Activated T-cell treated with anti-CD3 and anti-CD28 coated beads, Interleukin-2, amount 50 U/mL, for 72 hours (primary cell): ENCODE measurements around the gene ZGPAT. TPM values are rescaled to one million over a fixed set of nuclear protein-coding genes. Genes with fewer than 3 reads are reported as not detected.

Experiments used
- ATAC-seq, 2 donors: fragments of 150-1000 bp; cut with Tn5 transposase; replicated peaks in 1 of 2; 2 replicates each; pipeline ENCODE4 v1.10.0; 2021; ENCODE audit warnings: moderate library complexity in 2 of 2, mild to moderate bottlenecking in 1 of 2
- DNase-seq, 2 donors: peaks; one replicate each; pipeline ENCODE4 v3.0.0; 2021 to 2022; ENCODE audit warnings: mixed read lengths in 1 of 2
- H3K27ac Mint-ChIP-seq: one replicate; pipeline ENCODE4 v1.8.0; 2022; ENCODE audit warnings: mild to moderate bottlenecking, moderate library complexity, mixed read lengths
- H3K27me3 Mint-ChIP-seq: one replicate; pipeline ENCODE4 v1.8.0; 2022; ENCODE audit warnings: low read depth, mixed read lengths
- H3K36me3 Mint-ChIP-seq, 2 donors: one replicate each; pipeline ENCODE4 v1.8.0; 2022; ENCODE audit warnings: mixed read lengths in 2 of 2, mild to moderate bottlenecking in 1 of 2; ENCODE audit not compliant: insufficient read depth in 2 of 2
- H3K4me1 Mint-ChIP-seq: one replicate; pipeline ENCODE4 v1.8.0; 2022; ENCODE audit warnings: low read depth, mixed read lengths
- H3K4me3 Mint-ChIP-seq, 2 donors: one replicate each; pipeline ENCODE4 v1.8.0; 2022; ENCODE audit warnings: mild to moderate bottlenecking in 2 of 2, mixed read lengths in 2 of 2, moderate library complexity in 2 of 2
- H3K9me3 Mint-ChIP-seq, 2 donors: one replicate each; pipeline ENCODE4 v1.8.0; 2022; ENCODE audit warnings: mixed read lengths in 2 of 2
- total RNA-seq, 2 donors: library from RNA; stranded (reverse); gene quantifications; one replicate each; pipeline ENCODE4 v1.2.3, GENCODE V29; 2022

The ZGPAT gene
- total RNA-seq, 2 donors from 2014 or later = 24.3 to 28.0 TPM

DNA sequence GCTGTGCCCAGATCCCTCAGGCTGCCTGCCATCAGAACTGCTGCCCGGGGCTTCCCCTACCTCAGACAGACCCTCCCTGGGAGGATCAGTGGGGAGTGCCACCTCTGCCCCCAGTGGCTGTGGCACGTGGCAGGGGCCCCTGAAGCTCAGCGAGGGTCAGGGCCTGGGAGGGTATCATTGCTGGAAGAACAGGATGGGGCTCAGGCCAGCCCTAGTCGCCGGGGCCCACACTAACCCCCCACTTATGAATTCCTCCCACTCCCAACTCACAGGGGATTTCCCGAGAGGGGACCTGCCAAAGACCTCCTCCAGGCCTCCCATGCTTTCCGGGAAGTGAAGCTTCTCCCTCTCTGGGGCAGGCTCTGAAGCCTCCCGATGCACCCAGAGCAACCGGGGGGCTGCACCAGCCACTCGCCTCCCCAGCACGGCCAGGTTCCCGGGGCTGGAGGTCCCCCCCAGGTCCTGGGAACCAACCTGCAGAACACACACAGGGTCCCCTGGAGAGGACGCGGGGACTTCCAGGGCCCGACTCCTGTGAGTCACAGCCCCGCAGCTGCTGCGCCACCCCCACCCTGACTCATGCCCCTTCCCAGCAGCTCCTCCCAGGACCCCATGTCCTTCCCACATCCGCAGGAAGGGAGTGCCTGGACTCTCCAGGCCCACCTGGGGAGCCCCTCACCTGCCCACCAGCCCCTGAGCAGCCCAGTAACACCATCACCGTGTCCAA is 8.9 kb upstream of the ZGPAT start:
- Mint-ChIP-seq H3K27ac (no peak overlapping the region), H3K36me3 (no peaks in the 10 kb centered on the region), H3K4me1 (peaks cover 12% of the 10 kb centered on the region), H3K27me3 (no peaks in the 10 kb centered on the region), H3K4me3 (peak overlapping the region; percentile 59 to 82), H3K9me3 (no peaks in the 10 kb centered on the region)
- ATAC-seq = peak; percentile 59 to 84
- peak; percentile 60 to 67 for DNase-seq

DNA sequence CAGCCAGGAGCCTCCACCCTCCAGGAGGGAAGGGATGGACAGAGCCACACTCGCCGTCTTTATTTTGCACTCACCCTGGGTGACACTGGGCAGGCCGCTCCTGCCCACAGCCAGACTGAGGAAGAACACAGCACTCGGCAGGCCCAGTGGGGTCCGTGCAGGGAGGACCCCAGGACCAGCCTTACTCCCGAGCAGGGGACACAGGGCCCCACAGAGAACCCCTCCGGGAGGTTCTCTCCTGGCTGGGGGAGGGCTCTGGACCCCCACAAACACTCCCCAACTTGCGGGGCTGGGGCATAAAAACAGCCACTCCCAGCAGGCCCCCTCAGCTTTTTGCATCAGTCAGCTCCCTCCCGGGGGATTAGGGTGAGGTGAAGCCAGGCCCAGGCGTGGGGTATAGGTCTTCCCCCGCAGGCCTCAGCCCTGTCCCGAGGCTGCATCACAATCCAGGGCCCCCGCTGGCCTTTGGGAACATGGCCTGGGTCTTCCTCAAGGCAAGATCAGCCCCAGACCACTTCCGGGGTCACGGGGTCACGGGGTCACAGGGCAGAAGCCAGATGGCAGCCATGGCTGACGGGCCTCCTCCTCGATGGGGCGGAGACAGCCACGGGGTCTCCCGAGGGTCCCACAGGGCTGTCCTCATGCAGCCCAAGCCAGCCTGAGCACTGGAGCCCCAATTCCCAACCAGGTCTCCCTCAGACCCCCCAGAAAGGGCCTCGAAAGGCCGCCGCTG is 8.2 kb upstream of the ZGPAT start:
- Mint-ChIP-seq H3K4me3 (peak overlapping the region in 1 of 2 donors; percentile 59), H3K4me1 (peaks cover 12% of the 10 kb centered on the region), H3K27ac (peak overlapping the region; percentile 73), H3K27me3 (no peaks in the 10 kb centered on the region), H3K36me3 (no peaks in the 10 kb centered on the region), H3K9me3 (no peaks in the 10 kb centered on the region)
- ATAC-seq (no peak), DNase-seq (no peak)

- ATAC-seq (no peak), DNase-seq (no peak)
- Mint-ChIP-seq H3K4me1 (peaks cover 12% of the 10 kb centered on the region), H3K4me3 (no peak overlapping the region), H3K27ac (peak overlapping the region; percentile 73), H3K9me3 (no peaks in the 10 kb centered on the region), H3K36me3 (peaks cover 1 to 3% of the 10 kb centered on the region in 2 donors), H3K27me3 (no peaks in the 10 kb centered on the region)
These were observed 7.4 kb upstream of the ZGPAT start for GRCh38 chr20:63700199-63701050.

DNA sequence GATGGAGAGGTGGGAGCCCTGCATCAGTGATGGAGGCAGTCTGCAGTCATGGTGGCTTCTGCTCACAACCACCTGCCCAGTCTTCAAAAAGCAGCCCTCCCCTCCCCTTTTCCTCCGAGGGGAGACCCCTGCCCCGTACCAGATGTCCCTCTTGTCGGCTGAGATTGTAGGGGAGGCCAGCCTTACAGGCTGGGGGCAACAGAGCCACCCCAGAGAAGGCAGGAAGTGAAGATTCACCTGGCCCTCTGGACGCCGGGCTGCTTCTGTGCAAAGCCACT is 6.8 kb upstream of the ZGPAT start:
- Mint-ChIP-seq H3K27me3 (no peaks in the 10 kb centered on the region), H3K4me3 (no peak overlapping the region), H3K36me3 (peaks cover 1 to 4% of the 10 kb centered on the region in 2 donors), H3K27ac (peak overlapping the region; percentile 57), H3K4me1 (peaks cover 12% of the 10 kb centered on the region), H3K9me3 (no peaks in the 10 kb centered on the region)
- no peak for ATAC-seq
- DNase-seq = no peak

DNA sequence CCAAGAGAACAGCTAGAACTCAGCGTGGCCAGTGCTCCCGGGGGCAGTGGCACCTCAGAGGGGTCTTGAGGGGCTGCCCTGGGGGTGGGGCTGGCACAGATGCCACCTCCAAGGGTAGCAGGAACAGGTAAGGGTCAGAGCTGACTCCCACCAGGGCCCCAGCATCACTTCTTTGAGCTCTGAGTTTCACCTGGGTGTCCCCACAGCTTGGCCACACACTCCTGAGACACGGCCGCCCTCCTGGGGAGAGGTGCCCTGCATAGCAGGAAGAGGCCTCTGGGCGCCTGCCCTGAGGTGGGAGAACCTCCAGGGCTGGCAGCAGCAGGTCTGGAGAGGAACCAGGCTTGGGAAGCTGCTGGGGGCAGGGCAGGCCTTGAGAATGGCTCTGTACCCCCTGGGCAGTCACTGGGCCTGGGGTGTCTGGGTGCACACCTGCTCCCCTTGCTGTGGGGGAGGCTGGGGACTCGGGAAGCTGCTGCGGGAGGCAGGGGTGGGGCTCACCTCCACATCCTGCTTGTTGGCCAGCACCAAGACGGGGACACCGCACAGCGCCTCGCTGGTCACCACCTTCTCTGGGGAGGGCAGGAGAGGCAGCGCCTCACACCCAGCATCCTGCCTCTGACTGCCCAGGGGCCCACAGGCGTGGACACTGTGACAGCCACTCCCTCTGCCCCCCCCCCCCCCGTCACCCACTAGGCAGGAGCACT is 6.4 kb upstream of the ZGPAT start:
- Mint-ChIP-seq H3K4me1 (peaks cover 12% of the 10 kb centered on the region), H3K9me3 (no peaks in the 10 kb centered on the region), H3K27ac (peak overlapping the region; percentile 57), H3K4me3 (no peak overlapping the region), H3K36me3 (peaks cover 1 to 7% of the 10 kb centered on the region in 2 donors), H3K27me3 (no peaks in the 10 kb centered on the region)
- ATAC-seq (no peak), DNase-seq (no peak)

DNA sequence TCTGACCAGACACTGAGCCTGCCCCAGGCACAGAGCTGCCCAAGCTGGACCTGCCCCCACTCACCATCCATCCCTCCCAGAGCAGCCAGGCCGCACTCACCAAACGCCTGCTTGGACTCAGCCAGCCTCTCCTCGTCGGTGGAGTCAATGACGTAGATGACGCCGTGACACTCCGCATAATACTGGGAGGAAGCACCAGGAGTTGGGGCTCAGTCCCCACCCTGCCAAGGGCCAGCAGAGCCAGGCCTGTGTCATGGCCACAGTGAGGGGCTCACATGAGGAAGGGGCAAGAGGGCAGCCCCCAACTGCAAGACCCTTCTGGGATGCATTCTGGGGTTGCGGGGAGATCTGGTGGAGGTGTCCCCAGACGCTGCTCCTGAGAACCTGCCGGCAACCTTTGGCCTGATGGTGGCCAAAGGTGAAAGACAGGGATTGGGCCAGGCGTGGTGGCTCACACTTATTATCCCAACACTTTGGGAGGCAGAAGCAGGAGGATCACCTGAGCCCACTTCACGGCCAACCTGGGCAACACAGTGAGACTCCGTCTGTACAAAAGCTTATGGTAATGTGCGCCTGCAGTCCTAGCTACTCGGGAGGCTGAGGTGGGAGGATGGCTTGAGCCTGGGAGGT is 5.7 kb upstream of the ZGPAT start:
- H3K27me3 Mint-ChIP-seq = no peaks in the 10 kb centered on the region
- peaks cover 1 to 8% of the 10 kb centered on the region in 2 donors for H3K36me3 Mint-ChIP-seq
- ATAC-seq (no peak), DNase-seq (no peak)
- peaks cover 15% of the 10 kb centered on the region for H3K4me1 Mint-ChIP-seq
- no peaks in the 10 kb centered on the region for H3K9me3 Mint-ChIP-seq
- peak overlapping the region; percentile 60 for H3K27ac Mint-ChIP-seq
- H3K4me3 Mint-ChIP-seq = no peak overlapping the region

- peaks cover 1 to 8% of the 10 kb centered on the region in 2 donors for H3K36me3 Mint-ChIP-seq
- no peak overlapping the region for H3K27ac Mint-ChIP-seq
- H3K27me3 Mint-ChIP-seq = no peaks in the 10 kb centered on the region
- H3K4me1 Mint-ChIP-seq = peaks cover 15% of the 10 kb centered on the region
- DNase-seq (no peak), ATAC-seq (no peak)
- no peak overlapping the region for H3K4me3 Mint-ChIP-seq
- no peaks in the 10 kb centered on the region for H3K9me3 Mint-ChIP-seq
These were observed 4.9 kb upstream of the ZGPAT start for GRCh38 chr20:63702751-63703470.

DNA sequence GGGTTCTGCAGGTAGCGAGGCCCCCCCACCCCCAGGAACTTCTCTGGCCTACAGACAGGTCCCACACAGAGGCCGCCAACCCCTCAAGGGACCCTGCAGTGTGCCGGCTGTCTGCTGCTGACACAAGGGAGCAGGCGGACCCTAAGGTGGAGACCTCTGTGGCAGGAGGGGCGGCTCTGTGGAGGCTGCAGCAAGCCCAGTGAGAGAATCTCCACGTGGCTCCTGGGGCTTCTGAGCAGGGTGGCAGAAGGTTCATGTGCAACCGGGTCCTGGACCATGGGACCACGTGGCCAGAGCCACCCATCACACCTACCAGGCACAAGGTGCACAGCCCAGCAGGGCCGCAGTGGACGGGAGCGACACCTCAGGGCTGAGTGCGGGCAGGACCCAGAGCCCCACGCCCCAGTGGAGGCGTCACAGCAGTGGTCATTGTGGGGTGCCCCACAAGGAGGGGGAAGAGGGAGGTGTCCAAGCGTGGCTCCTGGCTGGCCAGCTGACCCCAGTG is 4.3 kb upstream of the ZGPAT start:
- H3K4me1 Mint-ChIP-seq = peaks cover 17% of the 10 kb centered on the region
- no peak for ATAC-seq

DNA sequence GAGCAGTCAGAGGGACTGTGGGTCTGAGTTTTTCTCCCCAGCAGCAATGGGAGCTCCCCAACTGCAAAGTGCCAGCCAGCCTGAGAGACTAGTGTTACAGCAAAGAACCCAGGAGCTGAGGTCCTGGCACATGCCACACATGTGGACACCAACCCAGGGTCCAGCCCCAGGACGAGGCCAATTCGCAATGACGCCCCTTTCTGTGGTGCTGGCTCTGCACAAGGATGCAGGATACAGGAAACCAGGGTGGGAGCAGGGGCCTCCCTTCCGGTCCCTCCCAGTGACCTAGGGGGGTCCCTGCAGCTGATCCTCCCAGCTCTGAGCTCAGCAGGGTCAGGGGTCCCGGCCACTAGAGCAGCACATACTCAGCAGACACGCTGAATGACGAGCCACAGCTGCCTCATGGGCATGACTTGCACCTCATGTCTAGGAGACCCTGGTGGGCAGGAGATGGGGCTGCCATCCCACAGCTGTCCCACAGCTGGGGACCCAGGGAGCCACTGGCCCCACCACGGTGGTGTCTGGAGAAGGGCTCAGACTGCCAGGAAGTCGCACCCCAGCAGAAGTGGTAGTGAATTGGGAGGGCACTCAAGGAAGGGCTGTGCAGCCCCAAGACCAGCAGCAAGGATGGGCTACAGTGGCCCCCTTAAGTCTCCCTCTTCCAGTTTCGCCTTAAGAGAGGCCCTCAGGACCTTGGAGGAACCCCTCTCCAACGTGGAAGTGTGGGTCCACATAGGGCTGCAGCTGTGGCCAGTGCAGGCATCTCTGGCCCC is 3.7 kb upstream of the ZGPAT start:
- ATAC-seq (no peak), DNase-seq (no peak)
- Mint-ChIP-seq H3K9me3 (no peaks in the 10 kb centered on the region), H3K4me3 (no peak overlapping the region), H3K36me3 (peaks cover 1 to 8% of the 10 kb centered on the region in 2 donors), H3K27me3 (no peaks in the 10 kb centered on the region), H3K27ac (peak overlapping the region; percentile 70), H3K4me1 (peaks cover 22% of the 10 kb centered on the region)

More for the DNA sequence above, 4.3 kb upstream of the ZGPAT start:
- Mint-ChIP-seq H3K9me3 (no peaks in the 10 kb centered on the region), H3K36me3 (peaks cover 1 to 8% of the 10 kb centered on the region in 2 donors), H3K4me3 (no peak overlapping the region), H3K27ac (no peak overlapping the region), H3K27me3 (no peaks in the 10 kb centered on the region)
- DNase-seq = no peak

DNA sequence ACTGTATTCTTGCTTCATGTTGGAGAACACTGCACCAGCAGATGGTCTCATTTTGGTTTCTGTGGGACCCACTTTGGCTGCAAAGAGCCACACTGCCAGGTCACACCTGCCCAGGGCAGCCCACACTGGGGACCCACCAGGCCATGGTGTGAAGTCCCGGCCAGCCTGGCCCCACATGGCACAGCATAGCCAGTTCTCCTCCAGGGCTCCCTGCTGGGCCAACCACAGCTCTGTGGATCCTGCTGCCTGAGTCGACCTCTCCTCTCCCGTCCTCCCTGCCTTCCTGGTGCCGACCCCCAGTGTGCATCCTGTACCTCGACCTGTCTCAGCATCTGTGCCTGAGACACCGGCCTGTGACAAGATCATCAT is 3.1 kb upstream of the ZGPAT start:
- H3K36me3 Mint-ChIP-seq = peaks cover 1 to 8% of the 10 kb centered on the region in 2 donors
- DNase-seq (no peak), ATAC-seq (no peak)
- H3K27me3 Mint-ChIP-seq = no peaks in the 10 kb centered on the region
- H3K4me1 Mint-ChIP-seq = peaks cover 22% of the 10 kb centered on the region
- H3K27ac Mint-ChIP-seq = no peak overlapping the region
- no peak overlapping the region for H3K4me3 Mint-ChIP-seq
- H3K9me3 Mint-ChIP-seq = no peaks in the 10 kb centered on the region

GRCh38 chr20:63705232-63706026 is 2.4 kb upstream of the ZGPAT start:
- Mint-ChIP-seq H3K27ac (no peak overlapping the region), H3K4me1 (peaks cover 28% of the 10 kb centered on the region), H3K36me3 (peaks cover 1 to 10% of the 10 kb centered on the region in 2 donors), H3K27me3 (no peaks in the 10 kb centered on the region), H3K4me3 (peak overlapping the region in 1 of 2 donors; percentile 84), H3K9me3 (no peaks in the 10 kb centered on the region)
- DNase-seq = no peak
- ATAC-seq = no peak
